ENCODE data around the gene CUL4B. TPM values are rescaled to one million over a fixed set of nuclear protein-coding genes. Genes with fewer than 3 reads are reported as not detected.
"Not testable (repeated sequence)": the region's sequence is repeated elsewhere in the genome, so short reads cannot be mapped to it uniquely, and the experiment has no call there.

The CUL4B gene
- total RNA-seq, 5 donors from 2014 or later (not counting 1 experiment from before 2014, with no cell fraction given), result 39.4 to 44.8 (median 43.1) TPM

GRCh38 chrX:120485315-120485637 lies 75.5 kb downstream of the CUL4B start:
- peak overlapping the region; percentile 82 to 89 (median 89) for H3K4me3 Mint-ChIP-seq
- Histone ChIP-seq H3K4me1 (ENCODE audit: control insufficient read depth in 1 of 2, extremely low read depth in 1 of 2, insufficient read depth in 2 of 2, low read length in 2 of 2) (peaks cover 0 to 24% of the 10 kb centered on the region in 2 experiments), H3K36me3 (ENCODE audit: control insufficient read depth in 2 of 2, extremely low read depth in 1 of 2, insufficient read depth in 1 of 2, low read length in 1 of 2) (no peaks in the 10 kb centered on the region), H3K27me3 (replicated peaks in 1 of 2; ENCODE audit: control insufficient read depth in 2 of 2, extremely low read depth in 1 of 2, insufficient read depth in 2 of 2, low read length in 1 of 2) (no peaks in the 10 kb centered on the region), H3K27ac (ENCODE audit: low read length) (peak overlapping the region; percentile 80), H3K4me3 (ENCODE audit: control insufficient read depth in 1 of 2, extremely low read depth in 1 of 2, low read length in 1 of 2) (peak overlapping the region; percentile 67 to 75), H3K9me3 (no peaks in the 10 kb centered on the region)
- H3K27ac Mint-ChIP-seq, result peak overlapping the region; percentile 91 to 95
- 70% methylated on average over 2 of the region's 3 CpGs for WGBS (ENCODE audit: insufficient coverage)
- ATAC-seq (replicated peaks in 1 of 4) (peak in 1 of 4 experiments; percentile 7), DNase-seq (no peak)
- CTCF ChIA-PET, result interaction anchor here (1.0 to 2.0 kb wide), 4 partner anchors 8 to 76 kb away, joined by 4 to 10 read pairs (median 6); no protein-coding TSS in a partner anchor
- H3K4me1 Mint-ChIP-seq, result peaks cover 18 to 31% (median 24%) of the 10 kb centered on the region in 3 donors
- no peaks in the 10 kb centered on the region for H3K36me3 Mint-ChIP-seq
- POLR2A ChIA-PET, result interaction anchor here in 1 of 2 donors (0.6 kb wide), 1 partner anchor 100 kb away, joined by 3 read pairs; no protein-coding TSS in a partner anchor
- H3K9me3 Mint-ChIP-seq, result no peaks in the 10 kb centered on the region
- H3K27me3 Mint-ChIP-seq, result peaks cover 0 to 6% of the 10 kb centered on the region in 2 donors

DNA sequence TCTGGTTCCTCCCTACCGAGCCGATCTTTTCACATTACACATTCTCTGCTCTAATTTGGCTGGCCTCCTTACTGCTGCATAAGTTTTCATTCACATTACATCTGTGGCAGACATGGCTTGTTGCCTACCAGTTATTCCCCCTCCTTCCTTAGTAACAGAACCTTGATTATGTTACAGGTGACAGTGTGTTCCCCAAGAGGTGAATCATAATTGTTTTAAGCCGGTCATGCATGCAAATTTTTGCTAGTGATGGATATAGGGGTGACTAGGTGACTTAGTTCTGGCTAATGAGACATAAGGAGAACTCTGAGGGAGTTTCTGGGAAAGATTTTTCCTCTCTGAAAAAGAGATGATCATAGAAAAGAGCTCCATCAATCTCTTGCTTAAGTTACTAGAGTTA lies 83.3 kb downstream of the CUL4B start:
- H3K4me3 ChIP-seq (ENCODE audit: control insufficient read depth in 1 of 2, extremely low read depth in 1 of 2, low read length in 1 of 2), result no peak overlapping the region
- H3K4me1 ChIP-seq (ENCODE audit: control insufficient read depth in 1 of 2, extremely low read depth in 1 of 2, insufficient read depth in 2 of 2, low read length in 2 of 2), result no peaks in the 10 kb centered on the region
- POLR2A ChIA-PET, result interaction anchor here in 1 of 2 donors (0.6 kb wide), 1 partner anchor 129 kb away, joined by 3 read pairs; no protein-coding TSS in a partner anchor
- no peaks in the 10 kb centered on the region for H3K9me3 ChIP-seq
- ATAC-seq (replicated peaks in 1 of 4), result no peak
- H3K36me3 ChIP-seq (ENCODE audit: control insufficient read depth in 2 of 2, extremely low read depth in 1 of 2, insufficient read depth in 1 of 2, low read length in 1 of 2), result no peaks in the 10 kb centered on the region
- H3K27me3 ChIP-seq (replicated peaks in 1 of 2; ENCODE audit: control insufficient read depth in 2 of 2, extremely low read depth in 1 of 2, insufficient read depth in 2 of 2, low read length in 1 of 2), result no peaks in the 10 kb centered on the region
- no peak overlapping the region for H3K27ac Mint-ChIP-seq
- CTCF ChIA-PET, result interaction anchor here (0.5 to 1.7 kb wide), 3 partner anchors 8 to 264 kb away, joined by 3 to 6 read pairs (median 4); no protein-coding TSS in a partner anchor
- H3K27me3 Mint-ChIP-seq, result peaks cover 0 to 5% of the 10 kb centered on the region in 2 donors
- 100% methylated on average over 1 of the region's 3 CpGs for WGBS (ENCODE audit: insufficient coverage)
- no peak overlapping the region for H3K4me3 Mint-ChIP-seq
- H3K9me3 Mint-ChIP-seq, result no peaks in the 10 kb centered on the region
- DNase-seq, result no peak
- H3K4me1 Mint-ChIP-seq, result no peaks in the 10 kb centered on the region
- H3K27ac ChIP-seq (ENCODE audit: low read length), result no peak overlapping the region
- H3K36me3 Mint-ChIP-seq, result no peaks in the 10 kb centered on the region

DNA sequence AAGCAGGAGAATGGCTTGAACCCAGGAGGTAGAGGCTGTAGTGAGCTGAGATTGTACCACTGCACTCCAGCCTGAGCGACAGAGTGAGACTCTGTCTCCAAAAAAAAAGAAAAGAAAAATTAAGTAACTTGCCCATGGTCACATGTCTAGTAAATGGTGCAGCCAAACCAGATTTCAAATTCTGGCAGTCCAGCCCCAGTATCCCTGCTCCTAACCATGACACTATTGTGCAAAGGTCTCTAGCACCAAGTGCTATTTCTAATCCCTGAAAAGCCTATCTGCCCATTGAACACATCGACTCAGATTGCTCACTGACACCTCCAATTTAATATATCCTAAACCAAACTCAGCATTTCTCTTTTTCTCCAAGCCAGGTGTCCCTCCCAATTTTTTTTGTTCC lies 84.0 kb downstream of the CUL4B start:
- H3K4me1 ChIP-seq (ENCODE audit: control insufficient read depth in 1 of 2, extremely low read depth in 1 of 2, insufficient read depth in 2 of 2, low read length in 2 of 2), result no peaks in the 10 kb centered on the region
- no peaks in the 10 kb centered on the region for H3K27me3 ChIP-seq (replicated peaks in 1 of 2; ENCODE audit: control insufficient read depth in 2 of 2, extremely low read depth in 1 of 2, insufficient read depth in 2 of 2, low read length in 1 of 2)
- no CpG with 5 or more reads among the region's 2 CpGs for WGBS (ENCODE audit: insufficient coverage)
- CTCF ChIA-PET, result interaction anchor here (0.6 to 1.7 kb wide), 4 partner anchors 9 to 380 kb away, joined by 3 to 6 read pairs (median 3); no protein-coding TSS in a partner anchor
- H3K9me3 ChIP-seq, result no peaks in the 10 kb centered on the region
- H3K4me3 Mint-ChIP-seq, result no peak overlapping the region
- ATAC-seq (replicated peaks in 1 of 4) (no peak), DNase-seq (no peak)
- H3K27ac ChIP-seq (ENCODE audit: low read length), result no peak overlapping the region
- no peaks in the 10 kb centered on the region for H3K9me3 Mint-ChIP-seq
- H3K4me1 Mint-ChIP-seq, result no peaks in the 10 kb centered on the region
- H3K4me3 ChIP-seq (ENCODE audit: control insufficient read depth in 1 of 2, extremely low read depth in 1 of 2, low read length in 1 of 2), result no peak overlapping the region
- no peaks in the 10 kb centered on the region for H3K36me3 ChIP-seq (ENCODE audit: control insufficient read depth in 2 of 2, extremely low read depth in 1 of 2, insufficient read depth in 1 of 2, low read length in 1 of 2)
- H3K36me3 Mint-ChIP-seq, result no peaks in the 10 kb centered on the region
- H3K27me3 Mint-ChIP-seq, result peaks cover 0 to 5% of the 10 kb centered on the region in 2 donors
- POLR2A ChIA-PET, result no interaction called here
- no peak overlapping the region for H3K27ac Mint-ChIP-seq

- WGBS (ENCODE audit: insufficient coverage), result no CpG with 5 or more reads among the region's 1 CpG
- H3K9me3 Mint-ChIP-seq; H3K4me3 Mint-ChIP-seq; H3K27me3 ChIP-seq (replicated peaks in 1 of 2; ENCODE audit: control insufficient read depth in 2 of 2, extremely low read depth in 1 of 2, insufficient read depth in 2 of 2, low read length in 1 of 2); H3K4me3 ChIP-seq (ENCODE audit: control insufficient read depth in 1 of 2, extremely low read depth in 1 of 2, low read length in 1 of 2); H3K36me3 Mint-ChIP-seq; H3K4me1 ChIP-seq (ENCODE audit: control insufficient read depth in 1 of 2, extremely low read depth in 1 of 2, insufficient read depth in 2 of 2, low read length in 2 of 2); POLR2A ChIA-PET; ATAC-seq (replicated peaks in 1 of 4); H3K36me3 ChIP-seq (ENCODE audit: control insufficient read depth in 2 of 2, extremely low read depth in 1 of 2, insufficient read depth in 1 of 2, low read length in 1 of 2); H3K27ac ChIP-seq (ENCODE audit: low read length); H3K4me1 Mint-ChIP-seq; H3K9me3 ChIP-seq; H3K27ac Mint-ChIP-seq: not testable (repeated sequence)
- H3K27me3 Mint-ChIP-seq, result peaks cover 0 to 11% of the 10 kb centered on the region in 2 donors
- DNase-seq, result peak in 1 of 35 experiments; percentile 56
- CTCF ChIA-PET, result interaction anchor here (0.6 to 2.1 kb wide), 8 partner anchors 10 to 721 kb away, joined by 3 to 7 read pairs (median 4); no protein-coding TSS in a partner anchor
These were observed 85.3 kb downstream of the CUL4B start for GRCh38 chrX:120475447-120475846.

Other genes starting within 250 kb of the CUL4B start
- under 1 TPM in 2 of 5 donors, not detected in 3; 0.13 to 0.14 TPM for gene TMEM255A, start 249.5 kb downstream of the CUL4B start, total RNA-seq
- not detected for gene ATP1B4, start 198.9 kb downstream of the CUL4B start, total RNA-seq
- gene LAMP2, start 91.7 kb downstream of the CUL4B start, total RNA-seq, result 10 to 100 TPM; 21.5 to 32.2 (median 31.5) TPM
- 10 to 100 TPM; 18.9 to 27.2 (median 25.3) TPM for gene MCTS1, start 43.1 kb upstream of the CUL4B start, total RNA-seq
- 10 to 100 TPM in 3 of 5 donors, 1 to 10 TPM in 2; 6.6 to 18.5 (median 14.8) TPM for gene C1GALT1C1, start 69.1 kb upstream of the CUL4B start, total RNA-seq